Measurements from ENCODE around the gene TRIAP1. TPM values are rescaled to one million over a fixed set of nuclear protein-coding genes. Genes with fewer than 3 reads are reported as not detected.
A peak's percentile ranks its signal among the peaks of the same experiment; 100 is the strongest.

The TRIAP1 gene
- total RNA-seq, 2 donors from 2014 or later, result 7.1 to 11.4 TPM

- no peak for DNase-seq (ENCODE audit: low spot score)
- TF ChIP-seq CTCF (IDR thresholded peaks at IDR 0.05), result no peak
- ATAC-seq (ENCODE audit: insufficient number of reproducible peaks, low FRiP score, low read depth), result no peak
- Histone ChIP-seq H3K9me3 (no peaks in the 10 kb centered on the region), H3K4me1 (ENCODE audit: control insufficient read depth in 1 of 2, low read depth in 2 of 2) (peaks cover 17 to 24% of the 10 kb centered on the region in 2 donors), H3K36me3 (peaks cover 12% of the 10 kb centered on the region), H3K27me3 (replicated peaks; ENCODE audit: insufficient read depth) (no peaks in the 10 kb centered on the region), H3K4me3 (no peak overlapping the region), H3K27ac (no peak overlapping the region)
These were observed 1.5 kb downstream of the TRIAP1 start for GRCh38 chr12:120444676-120445075.

- Histone ChIP-seq H3K27me3 (replicated peaks; ENCODE audit: insufficient read depth) (no peaks in the 10 kb centered on the region), H3K4me3 (no peak overlapping the region), H3K4me1 (ENCODE audit: control insufficient read depth in 1 of 2, low read depth in 2 of 2) (peaks cover 7 to 15% of the 10 kb centered on the region in 2 donors), H3K36me3 (peaks cover 12% of the 10 kb centered on the region), H3K27ac (no peak overlapping the region), H3K9me3 (no peaks in the 10 kb centered on the region)
- peak; percentile 51 for TF ChIP-seq CTCF (IDR thresholded peaks at IDR 0.05)
- DNase-seq (ENCODE audit: low spot score), result no peak
- no peak for ATAC-seq (ENCODE audit: insufficient number of reproducible peaks, low FRiP score, low read depth)
These were observed 6.4 kb downstream of the TRIAP1 start for GRCh38 chr12:120439646-120440247.

GRCh38 chr12:120438495-120439198, 7.5 kb downstream of the TRIAP1 start:
- Histone ChIP-seq H3K4me1 (ENCODE audit: control insufficient read depth in 1 of 2, low read depth in 2 of 2) (peaks cover 7 to 15% of the 10 kb centered on the region in 2 donors), H3K27ac (peak overlapping the region; percentile 73 to 81), H3K27me3 (replicated peaks; ENCODE audit: insufficient read depth) (no peaks in the 10 kb centered on the region), H3K9me3 (no peaks in the 10 kb centered on the region), H3K4me3 (peak overlapping the region; percentile 97), H3K36me3 (peaks cover 12% of the 10 kb centered on the region)
- DNase-seq (ENCODE audit: low spot score) (no peak), ATAC-seq (ENCODE audit: insufficient number of reproducible peaks, low FRiP score, low read depth) (no peak)
- TF ChIP-seq CTCF (IDR thresholded peaks at IDR 0.05), result no peak

GRCh38 chr12:120437735-120438494, 8.3 kb downstream of the TRIAP1 start, which contains the start of gene COX6A1:
Gene COX6A1 (plus strand): TSS chr12:120438113. CDS start chr12:120438127, 14 bp downstream.
- H3K27me3 ChIP-seq (replicated peaks; ENCODE audit: insufficient read depth), result no peaks in the 10 kb centered on the region
- peaks cover 6% of the 10 kb centered on the region for H3K36me3 ChIP-seq
- peak within 1 kb of the TSS; percentile 97 for H3K4me3 ChIP-seq
- H3K9me3 ChIP-seq, result no peaks in the 10 kb centered on the region
- peak within 1 kb of the TSS; percentile 73 to 81 for H3K27ac ChIP-seq
- peaks cover 7 to 15% of the 10 kb centered on the region in 2 donors for H3K4me1 ChIP-seq (ENCODE audit: control insufficient read depth in 1 of 2, low read depth in 2 of 2)
- no peak for TF ChIP-seq CTCF (IDR thresholded peaks at IDR 0.05)
- peak; percentile 23 for ATAC-seq (ENCODE audit: insufficient number of reproducible peaks, low FRiP score, low read depth)
- peak; percentile 81 for DNase-seq (ENCODE audit: low spot score)
